Heart left ventricle (tissue), 16 donors: ENCODE measurements around the gene SNX25. TPM values are rescaled to one million over a fixed set of nuclear protein-coding genes. Genes with fewer than 3 reads are reported as not detected.

Experiments
- ATAC-seq, 4 donors: fragments of 200-7000 bp; cut with Tn5 transposase; one replicate each; pipeline ENCODE4 v1.9.1; 2020 to 2022; ENCODE audit warnings: moderate library complexity in 4 of 4, mild to moderate bottlenecking in 3 of 4, moderate number of reproducible peaks in 1 of 4
- DNase-seq, 5 donors: peaks; one replicate each; pipeline ENCODE4 v3.0.0-alpha.2; 2020
- H3K27ac ChIP-seq, 12 donors: fragments of 200-600 bp; sonication (generic) in 4 of 12; one replicate each; pipeline versions ENCODE4 v1.5.0 to v1.8.0; 2016 to 2022; ENCODE audit warnings: mild to moderate bottlenecking in 2 of 12
- H3K27me3 ChIP-seq, 9 donors: fragments of 200-600 bp; sonication (generic) in 2 of 9; one replicate each; pipeline versions ENCODE4 v1.5.1 to v1.8.0; 2016 to 2022; ENCODE audit warnings: mild to moderate bottlenecking in 3 of 9
- H3K36me3 ChIP-seq, 9 donors: fragments of 200-600 bp; sonication (generic) in 2 of 9; one replicate each; pipeline versions ENCODE4 v1.5.0 to v1.8.0; 2018 to 2022; ENCODE audit warnings: mild to moderate bottlenecking in 2 of 9
- H3K4me1 ChIP-seq, 12 donors: fragments of 200-600 bp; sonication (generic) in 4 of 12; one replicate each; pipeline versions ENCODE4 v1.5.0 to v1.8.0; 2016 to 2022; ENCODE audit warnings: mild to moderate bottlenecking in 3 of 12
- H3K4me3 ChIP-seq, 12 donors: fragments of 200-600 bp; sonication (generic) in 4 of 12; one replicate each; pipeline versions ENCODE4 v1.5.0 to v1.8.0; 2017 to 2022; ENCODE audit warnings: mild to moderate bottlenecking in 9 of 12, moderate library complexity in 4 of 12
- H3K9me3 ChIP-seq, 12 donors: fragments of 200-600 bp; sonication (generic) in 4 of 12; one replicate each; pipeline versions ENCODE4 v1.5.0 to v1.8.0; 2016 to 2022; ENCODE audit warnings: mild to moderate bottlenecking in 1 of 12
- CTCF ChIP-seq, 12 donors: fragments of 200-600 bp; sonication (generic) in 4 of 12; IDR thresholded peaks; one replicate each; pipeline versions ENCODE4 v1.5.0 to v1.8.0; 2018 to 2022; ENCODE audit warnings: antibody characterized with exemption in 12 of 12, mild to moderate bottlenecking in 5 of 12
- POLR2A ChIP-seq, 2 donors: fragments of 450-650 bp; IDR thresholded peaks; one replicate each; pipeline ENCODE4 v1.6.1; 2017; ENCODE audit warnings: antibody characterized with exemption in 2 of 2, mild to moderate bottlenecking in 2 of 2, moderate library complexity in 2 of 2
- WGBS, 4 donors: extraction: QIAGEN DNeasy Blood & Tissue Kit in 2 of 4; methylation state at CpG; one replicate each; pipeline versions ENCODE4 v1.1.5 to v1.1.7; 2013 to 2018; 5-methylcytosine and 5-hydroxymethylcytosine counted together
- intact Hi-C, 10 donors: fragments of 100-400 bp; cut with DNase I; formaldehyde crosslinking; loops; one replicate each; pipeline versions ENCODE4 v1.11.1 to v1.14.2; 2022
- polyA plus RNA-seq, 2 donors: library from polyadenylated mRNA; stranded (reverse); fragments of 200-250 nt; gene quantifications; one replicate each; pipeline ENCODE4 v1.2.3, GENCODE V29; 2013
- total RNA-seq, 9 donors: library from RNA; depleted of rRNA in 2 of 9; stranded (reverse); fragments of >200 nt in 2 of 9; fragmentation: NEBNext Ultra II Directional in 3 of 9; extraction: Animal tissue kit (Norgen Biotek cat#: 25700) in 3 of 9; gene quantifications; one replicate each; pipeline versions ENCODE4 v1.1.0 to v1.2.4, GENCODE V29; 2016 to 2023
- donor health status: ischemic (EF 13 %, LVEDD 7.1; RV severe dilation, severe dysfunction).
- donor health status: healthy with polysubstance abuse.
- donor health status: DM: no; HTN: yes; CAD: no.
- donor health status: DM: no; HTN: no; CAD: no.
- donor health status: ischemic (EF 25% LVEDD 6.9; RV normal size, moderate dysfunction).
- donor health status: ischemic (EF 25% LVEDD 5.7; RV mildly dilated, moderate dysfunction).
- donor health status: healthy.
- donor health status: DM: yes; HTN: yes; CAD: no.
- donor health status: ischemic (EF 35%, LVEDD 5.7; RV mildly dilated, moderate dysfunction).
- donor health status: nonischemic (EF 11% LVEDD 7.7; RV severe dilation, severe dysfunction).
- donor health status: DM: yes; HTN: yes; CAD: no.
- donor health status: PGD.
- donor health status: ischemic (EF 29% LVEDD 5.4; RV normal size, mild dysfunction).
- donor health status: nonischemic (EF 23%, LVEDD 6.1; RV moderate dilation, normal function).

Gene SNX25
- total and polyA plus RNA-seq, 11 donors = 3.1 to 12.4 (median 10.1) TPM

GRCh38 chr4:185290018-185290607 lies 80.7 kb downstream of the SNX25 start:
- peaks cover 0 to 35% (median 8%) of the 10 kb centered on the region in 9 donors for H3K36me3 ChIP-seq
- no peaks in the 10 kb centered on the region for H3K27me3 ChIP-seq
- no peak for ATAC-seq
- intact Hi-C loops = loop anchor here in 1 of 10 donors (10.0 kb wide), 1 partner anchor 75 kb away; no protein-coding TSS in a partner anchor
- no peak for DNase-seq
- WGBS, 4 donors = 74 to 82% (median 74%) methylated on average over 6 of the region's 6 CpGs
- H3K9me3 ChIP-seq = peaks cover 0 to 5% (median 0%) of the 10 kb centered on the region in 12 donors
- no peak for TF ChIP-seq CTCF (IDR thresholded peaks at IDR 0.05)
- H3K27ac ChIP-seq = peak overlapping the region in 1 of 12 donors; percentile 8
- H3K4me3 ChIP-seq = no peak overlapping the region
- H3K4me1 ChIP-seq = peaks cover 0 to 18% (median 0%) of the 10 kb centered on the region in 12 donors

GRCh38 chr4:185290656-185291055 lies 81.3 kb downstream of the SNX25 start:
- ATAC-seq = no peak
- H3K27me3 ChIP-seq = no peaks in the 10 kb centered on the region
- peak overlapping the region in 1 of 12 donors; percentile 15 for H3K27ac ChIP-seq
- intact Hi-C loops = loop anchor here in 1 of 10 donors (10.0 kb wide), 1 partner anchor 76 kb away; no protein-coding TSS in a partner anchor
- peaks cover 0 to 18% (median 0%) of the 10 kb centered on the region in 12 donors for H3K4me1 ChIP-seq
- DNase-seq = no peak
- H3K4me3 ChIP-seq = no peak overlapping the region
- H3K36me3 ChIP-seq = peaks cover 0 to 40% (median 8%) of the 10 kb centered on the region in 9 donors
- H3K9me3 ChIP-seq = peaks cover 0 to 5% (median 0%) of the 10 kb centered on the region in 12 donors
- WGBS, 4 donors = 40 to 70% (median 51%) methylated on average over 5 of the region's 5 CpGs
- TF ChIP-seq POLR2A (IDR thresholded peaks at IDR 0.05) (no peak), CTCF (IDR thresholded peaks at IDR 0.05) (no peak)

GRCh38 chr4:185293202-185293601 lies 83.8 kb downstream of the SNX25 start:
- Histone ChIP-seq H3K4me3 (no peak overlapping the region), H3K36me3 (peaks cover 0 to 37% (median 8%) of the 10 kb centered on the region in 9 donors), H3K27ac (no peak overlapping the region), H3K27me3 (no peaks in the 10 kb centered on the region), H3K9me3 (peaks cover 0 to 5% (median 0%) of the 10 kb centered on the region in 12 donors), H3K4me1 (peaks cover 0 to 5% (median 0%) of the 10 kb centered on the region in 12 donors)
- ATAC-seq (no peak), DNase-seq (no peak)
- TF ChIP-seq POLR2A (IDR thresholded peaks at IDR 0.05) (no peak), CTCF (IDR thresholded peaks at IDR 0.05) (no peak)
- 86 to 100% (median 96%) methylated on average over 1 of the region's 1 CpG for WGBS, 4 donors
- intact Hi-C loops = loop anchor here in 1 of 10 donors (10.0 kb wide), 1 partner anchor 78 kb away; no protein-coding TSS in a partner anchor

- Histone ChIP-seq H3K4me1 (no peaks in the 10 kb centered on the region), H3K27ac (no peak overlapping the region), H3K27me3 (no peaks in the 10 kb centered on the region), H3K36me3 (peaks cover 0 to 23% (median 2%) of the 10 kb centered on the region in 9 donors), H3K4me3 (no peak overlapping the region), H3K9me3 (peaks cover 0 to 5% (median 0%) of the 10 kb centered on the region in 12 donors)
- WGBS, 4 donors = 93 to 97% (median 95%) methylated on average over 6 of the region's 6 CpGs
- no peak for DNase-seq
- ATAC-seq = no peak
- TF ChIP-seq POLR2A (IDR thresholded peaks at IDR 0.05) = no peak
- TF ChIP-seq CTCF (IDR thresholded peaks at IDR 0.05) = no peak
- intact Hi-C loops = loop anchor here in 1 of 10 donors (10.0 kb wide), 1 partner anchor 82 kb away; no protein-coding TSS in a partner anchor
These were observed 87.5 kb downstream of the SNX25 start for GRCh38 chr4:185296665-185297460.
